ENCODE data around the gene ARHGAP21. TPM values are rescaled to one million over a fixed set of nuclear protein-coding genes. Genes with fewer than 3 reads are reported as not detected.

Gene ARHGAP21
- total RNA-seq, 1 experiment from 2014 or later, result 52.6 TPM

GRCh38 chr10:24751716-24752115 is 28.0 kb upstream of the ARHGAP21 start:
- H3K4me2 ChIP-seq (ENCODE audit: low read length), result no peak overlapping the region
- H3K4me1 ChIP-seq (ENCODE audit: insufficient read depth, low read length), result no peaks in the 10 kb centered on the region
- H3K9me2 ChIP-seq (replicated peaks; ENCODE audit: low read length), result no peaks in the 10 kb centered on the region
- TF ChIP-seq EZH2phosphoT487 (IDR thresholded peaks at IDR 0.05; ENCODE audit: borderline replicate concordance, low read length) (no peak), EZH2 (IDR thresholded peaks at IDR 0.05; ENCODE audit: low read length, unreplicated experiment) (no peak)
- TF ChIP-seq, protein P1, sequence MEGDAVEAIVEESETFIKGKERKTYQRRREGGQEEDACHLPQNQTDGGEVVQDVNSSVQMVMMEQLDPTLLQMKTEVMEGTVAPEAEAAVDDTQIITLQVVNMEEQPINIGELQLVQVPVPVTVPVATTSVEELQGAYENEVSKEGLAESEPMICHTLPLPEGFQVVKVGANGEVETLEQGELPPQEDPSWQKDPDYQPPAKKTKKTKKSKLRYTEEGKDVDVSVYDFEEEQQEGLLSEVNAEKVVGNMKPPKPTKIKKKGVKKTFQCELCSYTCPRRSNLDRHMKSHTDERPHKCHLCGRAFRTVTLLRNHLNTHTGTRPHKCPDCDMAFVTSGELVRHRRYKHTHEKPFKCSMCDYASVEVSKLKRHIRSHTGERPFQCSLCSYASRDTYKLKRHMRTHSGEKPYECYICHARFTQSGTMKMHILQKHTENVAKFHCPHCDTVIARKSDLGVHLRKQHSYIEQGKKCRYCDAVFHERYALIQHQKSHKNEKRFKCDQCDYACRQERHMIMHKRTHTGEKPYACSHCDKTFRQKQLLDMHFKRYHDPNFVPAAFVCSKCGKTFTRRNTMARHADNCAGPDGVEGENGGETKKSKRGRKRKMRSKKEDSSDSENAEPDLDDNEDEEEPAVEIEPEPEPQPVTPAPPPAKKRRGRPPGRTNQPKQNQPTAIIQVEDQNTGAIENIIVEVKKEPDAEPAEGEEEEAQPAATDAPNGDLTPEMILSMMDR (conservative IDR thresholded peaks at IDR 0.05; ENCODE audit: low read depth, low read length), result no peak
- intact Hi-C loops (cut with micrococcal nuclease), result no loop called here
- no peaks in the 10 kb centered on the region for H3K9me3 ChIP-seq (ENCODE audit: low read length)
- ATAC-seq, result no peak
- no peak overlapping the region for H3K4me3 ChIP-seq (ENCODE audit: low read length)
- H3K79me2 ChIP-seq (ENCODE audit: low read length), result no peaks in the 10 kb centered on the region
- H4K20me1 ChIP-seq (ENCODE audit: low read length), result no peaks in the 10 kb centered on the region
- ChIA-PET CTCF (no interaction called here), POLR2A (ENCODE audit: unreplicated experiment) (no interaction called here)
- DNase-seq, result no peak
- no peak overlapping the region for H3K27ac ChIP-seq (ENCODE audit: low read length)
- no peak overlapping the region for H2AFZ ChIP-seq (ENCODE audit: low read length)
- no peak overlapping the region for H3K9ac ChIP-seq (ENCODE audit: low read length)
- H3F3A ChIP-seq (ENCODE audit: low read length, unreplicated experiment), result no peaks in the 10 kb centered on the region
- BruUV-seq (replicated peaks), result no TSS peak
- no peaks in the 10 kb centered on the region for H3K36me3 ChIP-seq (ENCODE audit: low read depth, low read length)
- H3K27me3 ChIP-seq (ENCODE audit: low read length), result no peaks in the 10 kb centered on the region

DNA sequence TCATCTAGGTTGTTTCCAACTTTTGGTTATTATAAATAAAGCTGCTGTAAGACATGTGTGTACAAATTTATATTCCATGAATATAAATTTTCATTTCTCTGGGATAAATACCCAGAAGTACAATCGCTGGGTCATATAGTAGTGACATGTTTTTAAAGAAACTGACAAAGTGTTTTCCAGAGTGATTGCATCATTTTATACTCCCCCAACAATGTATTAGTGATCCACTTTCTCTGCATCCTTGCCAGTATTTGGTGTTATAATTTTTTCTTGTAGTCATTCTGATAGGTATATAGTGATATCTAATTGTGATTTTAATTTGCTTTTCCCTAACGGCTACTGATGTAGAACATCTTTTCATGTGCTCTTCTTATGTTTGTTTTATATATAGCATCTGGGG is 27.0 kb upstream of the ARHGAP21 start:
- Histone ChIP-seq H3K36me3 (ENCODE audit: low read depth, low read length) (no peaks in the 10 kb centered on the region), H3K9me2 (replicated peaks; ENCODE audit: low read length) (no peaks in the 10 kb centered on the region), H3K4me1 (ENCODE audit: insufficient read depth, low read length) (no peaks in the 10 kb centered on the region), H3K79me2 (ENCODE audit: low read length) (no peaks in the 10 kb centered on the region), H3K27me3 (ENCODE audit: low read length) (no peaks in the 10 kb centered on the region), H3K4me2 (ENCODE audit: low read length) (no peak overlapping the region), H3K4me3 (ENCODE audit: low read length) (no peak overlapping the region), H3K9me3 (ENCODE audit: low read length) (no peaks in the 10 kb centered on the region), H2AFZ (ENCODE audit: low read length) (no peak overlapping the region), H3F3A (ENCODE audit: low read length, unreplicated experiment) (no peaks in the 10 kb centered on the region), H4K20me1 (ENCODE audit: low read length) (no peaks in the 10 kb centered on the region), H3K9ac (ENCODE audit: low read length) (no peak overlapping the region), H3K27ac (ENCODE audit: low read length) (no peak overlapping the region)
- POLR2A ChIA-PET (ENCODE audit: unreplicated experiment), result interaction anchor here (0.6 kb wide), 1 partner anchor 64 kb away, joined by 3 read pairs; no protein-coding TSS in a partner anchor
- intact Hi-C loops (cut with micrococcal nuclease), result no loop called here
- BruUV-seq (replicated peaks), result no TSS peak
- CTCF ChIA-PET, result no interaction called here
- TF ChIP-seq, protein P1 (conservative IDR thresholded peaks at IDR 0.05; ENCODE audit: low read depth, low read length), result no peak
- no peak for TF ChIP-seq EZH2phosphoT487 (IDR thresholded peaks at IDR 0.05; ENCODE audit: borderline replicate concordance, low read length)
- no peak for DNase-seq
- ATAC-seq, result no peak

GRCh38 chr10:24748214-24748613 is 24.5 kb upstream of the ARHGAP21 start:
- Histone ChIP-seq H2AFZ (ENCODE audit: low read length) (no peak overlapping the region), H3K9ac (ENCODE audit: low read length) (no peak overlapping the region), H3K27ac (ENCODE audit: low read length) (no peak overlapping the region), H3K79me2 (ENCODE audit: low read length) (no peaks in the 10 kb centered on the region), H3K4me3 (ENCODE audit: low read length) (no peak overlapping the region), H3K9me3 (ENCODE audit: low read length) (no peaks in the 10 kb centered on the region), H3K4me1 (ENCODE audit: insufficient read depth, low read length) (no peaks in the 10 kb centered on the region), H3K9me2 (replicated peaks; ENCODE audit: low read length) (no peaks in the 10 kb centered on the region), H4K20me1 (ENCODE audit: low read length) (no peaks in the 10 kb centered on the region), H3F3A (ENCODE audit: low read length, unreplicated experiment) (no peaks in the 10 kb centered on the region), H3K36me3 (ENCODE audit: low read depth, low read length) (no peaks in the 10 kb centered on the region), H3K27me3 (ENCODE audit: low read length) (no peaks in the 10 kb centered on the region), H3K4me2 (ENCODE audit: low read length) (no peak overlapping the region)
- ATAC-seq, result no peak
- TF ChIP-seq EZH2 (IDR thresholded peaks at IDR 0.05; ENCODE audit: low read length, unreplicated experiment), result no peak
- TF ChIP-seq EZH2phosphoT487 (IDR thresholded peaks at IDR 0.05; ENCODE audit: borderline replicate concordance, low read length), result no peak
- ChIA-PET POLR2A (ENCODE audit: unreplicated experiment) (no interaction called here), CTCF (no interaction called here)
- DNase-seq, result no peak
- no TSS peak for BruUV-seq (replicated peaks)
- intact Hi-C loops (cut with micrococcal nuclease), result no loop called here
